ENCODE data around the gene TUNAR.

GRCh38 chr14:95858893-95859292 lies 17.7 kb upstream of the TUNAR start:
- TF ChIP-seq CTCF (IDR thresholded peaks at IDR 0.05) (no peak), POLR2A (IDR thresholded peaks at IDR 0.05) (no peak)

Data from tibial nerve (tissue), 3 donors.